ENCODE measurements around the gene TCL1A.

The TCL1A gene

GRCh38 chr14:95674613-95675012 lies 39.3 kb downstream of the TCL1A start:
- TF ChIP-seq TAF1 (IDR thresholded peaks at IDR 0.05; ENCODE audit: low read depth), result no peak
- TF ChIP-seq NFIC (IDR thresholded peaks at IDR 0.05), result no peak
- no peak for TF ChIP-seq CEBPB (IDR thresholded peaks at IDR 0.05)

GRCh38 chr14:95668235-95668772 lies 45.6 kb downstream of the TCL1A start:
- TF ChIP-seq FOXM1 (IDR thresholded peaks at IDR 0.05; ENCODE audit: borderline replicate concordance, low read depth), result no peak
- TF ChIP-seq NFIC (IDR thresholded peaks at IDR 0.05), result no peak
- no peak for TF ChIP-seq RAD21 (IDR thresholded peaks at IDR 0.05; ENCODE audit: low read depth)
- TF ChIP-seq CEBPB (IDR thresholded peaks at IDR 0.05), result no peak
- TF ChIP-seq ZBTB7A (IDR thresholded peaks at IDR 0.05; ENCODE audit: low read depth), result no peak
- no peak for TF ChIP-seq CREB1 (IDR thresholded peaks at IDR 0.05; ENCODE audit: low read depth)

- peak; percentile 70; the same call in 1 of the 2 replicates for TF ChIP-seq CEBPB (IDR thresholded peaks at IDR 0.05)
- peak; percentile 91 for TF ChIP-seq TEAD4 (IDR thresholded peaks at IDR 0.05)
- TF ChIP-seq EGR1 (IDR thresholded peaks at IDR 0.05), result 0 out of 2 replicates have a peak, but pooled peaks have one; percentile 23
- TF ChIP-seq TAF1 (IDR thresholded peaks at IDR 0.05; ENCODE audit: low read depth), result 0 out of 2 replicates have a peak, but pooled peaks have one; percentile 19
- TF ChIP-seq TCF12 (IDR thresholded peaks at IDR 0.05; ENCODE audit: low read depth), result peak; percentile 99
- TF ChIP-seq CREB1 (IDR thresholded peaks at IDR 0.05; ENCODE audit: low read depth), result no peak
- peak; percentile 86 for TF ChIP-seq USF1 (IDR thresholded peaks at IDR 0.05)
- TF ChIP-seq ZBTB7A (IDR thresholded peaks at IDR 0.05; ENCODE audit: low read depth), result no peak; the same call in 1 of the 2 replicates
- peak; percentile 95 for TF ChIP-seq NFIC (IDR thresholded peaks at IDR 0.05)
- TF ChIP-seq REST (IDR thresholded peaks at IDR 0.05; ENCODE audit: low read depth), result no peak
- TF ChIP-seq MAX (IDR thresholded peaks at IDR 0.05), result peak; percentile 95
- peak; percentile 53 for TF ChIP-seq YY1 (IDR thresholded peaks at IDR 0.05; ENCODE audit: low read depth)
- peak; percentile 100 for TF ChIP-seq EP300 (IDR thresholded peaks at IDR 0.05; ENCODE audit: borderline replicate concordance)
- TF ChIP-seq RAD21 (IDR thresholded peaks at IDR 0.05; ENCODE audit: low read depth), result peak; percentile 13; the same call in 1 of the 2 replicates
- TF ChIP-seq FOXM1 (IDR thresholded peaks at IDR 0.05; ENCODE audit: borderline replicate concordance, low read depth), result peak; percentile 95
These were observed 46.7 kb downstream of the TCL1A start for GRCh38 chr14:95667249-95667693.

- TF ChIP-seq MAX (IDR thresholded peaks at IDR 0.05) (peak; percentile 68), FOXM1 (IDR thresholded peaks at IDR 0.05; ENCODE audit: borderline replicate concordance, low read depth) (peak; percentile 94), EP300 (IDR thresholded peaks at IDR 0.05; ENCODE audit: borderline replicate concordance) (peak; percentile 98), YY1 (IDR thresholded peaks at IDR 0.05; ENCODE audit: low read depth) (no peak), USF1 (IDR thresholded peaks at IDR 0.05) (peak; percentile 13; the same call in 1 of the 2 replicates), ZBTB7A (IDR thresholded peaks at IDR 0.05; ENCODE audit: low read depth) (no peak), RAD21 (IDR thresholded peaks at IDR 0.05; ENCODE audit: low read depth) (no peak), TEAD4 (IDR thresholded peaks at IDR 0.05) (peak; percentile 91), EGR1 (IDR thresholded peaks at IDR 0.05) (no peak), CREB1 (IDR thresholded peaks at IDR 0.05; ENCODE audit: low read depth) (no peak), NFIC (IDR thresholded peaks at IDR 0.05) (peak; percentile 96), TAF1 (IDR thresholded peaks at IDR 0.05; ENCODE audit: low read depth) (no peak), REST (IDR thresholded peaks at IDR 0.05; ENCODE audit: low read depth) (no peak), TCF12 (IDR thresholded peaks at IDR 0.05; ENCODE audit: low read depth) (peak; percentile 98), CEBPB (IDR thresholded peaks at IDR 0.05) (no peak; the same call in 1 of the 2 replicates)
These were observed 47.5 kb downstream of the TCL1A start for GRCh38 chr14:95666450-95666849.

GRCh38 chr14:95664546-95664945 lies 49.4 kb downstream of the TCL1A start:
- TF ChIP-seq TEAD4 (IDR thresholded peaks at IDR 0.05) (peak; percentile 74), FOXM1 (IDR thresholded peaks at IDR 0.05; ENCODE audit: borderline replicate concordance, low read depth) (peak; percentile 71; the same call in 1 of the 2 replicates), REST (IDR thresholded peaks at IDR 0.05; ENCODE audit: low read depth) (no peak), USF1 (IDR thresholded peaks at IDR 0.05) (0 out of 2 replicates have a peak, but pooled peaks have one; percentile 15), CREB1 (IDR thresholded peaks at IDR 0.05; ENCODE audit: low read depth) (no peak), EP300 (IDR thresholded peaks at IDR 0.05; ENCODE audit: borderline replicate concordance) (peak; percentile 94), NFIC (IDR thresholded peaks at IDR 0.05) (peak; percentile 76), TAF1 (IDR thresholded peaks at IDR 0.05; ENCODE audit: low read depth) (no peak), RAD21 (IDR thresholded peaks at IDR 0.05; ENCODE audit: low read depth) (peak; percentile 20; the same call in 1 of the 2 replicates), MAX (IDR thresholded peaks at IDR 0.05) (peak; percentile 16), TCF12 (IDR thresholded peaks at IDR 0.05; ENCODE audit: low read depth) (peak; percentile 95), EGR1 (IDR thresholded peaks at IDR 0.05) (no peak), ZBTB7A (IDR thresholded peaks at IDR 0.05; ENCODE audit: low read depth) (no peak), YY1 (IDR thresholded peaks at IDR 0.05; ENCODE audit: low read depth) (no peak), CEBPB (IDR thresholded peaks at IDR 0.05) (peak; percentile 77)
